IPS-11a (cell line): ENCODE measurements around the gene EPOP.
A peak's percentile ranks its signal among the peaks of the same experiment; 100 is the strongest.

Source experiments
- H3K4me3 ChIP-seq: one replicate; pipeline ENCODE4 v1.5.1; 2013; ENCODE audit warnings: low read depth, low read length, control low read depth

EPOP gene

GRCh38 chr17:38674749-38675615 is at the start of gene EPOP:
EPOP (minus strand) TSS chr17:38674957; CDS start chr17:38674495, 462 bp downstream.
- peak within 1 kb of the TSS; percentile 13 for H3K4me3 ChIP-seq

- H3K4me3 ChIP-seq, result no peak overlapping the region
Measured at GRCh38 chr17:38721802-38722201, 47.0 kb upstream of the EPOP start.

GRCh38 chr17:38720941-38721340 is 46.2 kb upstream of the EPOP start:
- H3K4me3 ChIP-seq, result no peak overlapping the region

GRCh38 chr17:38719943-38720641 is 45.3 kb upstream of the EPOP start:
- H3K4me3 ChIP-seq, result peak overlapping the region; percentile 6

GRCh38 chr17:38719289-38719942 is 44.7 kb upstream of the EPOP start:
- H3K4me3 ChIP-seq, result peak overlapping the region; percentile 6

- no peak overlapping the region for H3K4me3 ChIP-seq
Measured at GRCh38 chr17:38717139-38717745, 42.5 kb upstream of the EPOP start.

GRCh38 chr17:38716368-38717005 is 41.7 kb upstream of the EPOP start:
- no peak overlapping the region for H3K4me3 ChIP-seq

- no peak overlapping the region for H3K4me3 ChIP-seq
Measured at GRCh38 chr17:38715216-38715943, 40.6 kb upstream of the EPOP start.

- no peak overlapping the region for H3K4me3 ChIP-seq
Measured at GRCh38 chr17:38713456-38714075, 38.8 kb upstream of the EPOP start.

- H3K4me3 ChIP-seq, result no peak overlapping the region
Measured at GRCh38 chr17:38712593-38712992, 37.8 kb upstream of the EPOP start.

- H3K4me3 ChIP-seq, result no peak overlapping the region
Measured at GRCh38 chr17:38711792-38712571, 37.2 kb upstream of the EPOP start.

- H3K4me3 ChIP-seq, result no peak overlapping the region
Measured at GRCh38 chr17:38710985-38711384, 36.2 kb upstream of the EPOP start.

GRCh38 chr17:38710604-38710962 is 35.8 kb upstream of the EPOP start:
- no peak overlapping the region for H3K4me3 ChIP-seq

- no peak overlapping the region for H3K4me3 ChIP-seq
Measured at GRCh38 chr17:38709864-38710603, 35.3 kb upstream of the EPOP start.

- no peak overlapping the region for H3K4me3 ChIP-seq
Measured at GRCh38 chr17:38709104-38709820, 34.5 kb upstream of the EPOP start.

- no peak overlapping the region for H3K4me3 ChIP-seq
Measured at GRCh38 chr17:38707678-38708351, 33.1 kb upstream of the EPOP start.
